Measurements from ENCODE around the gene MYPOP.
A peak's percentile ranks its signal among the peaks of the same experiment; 100 is the strongest.
"Not testable (repeated sequence)": the region's sequence is repeated elsewhere in the genome, so short reads cannot be mapped to it uniquely, and the experiment has no call there.

MYPOP gene

DNA sequence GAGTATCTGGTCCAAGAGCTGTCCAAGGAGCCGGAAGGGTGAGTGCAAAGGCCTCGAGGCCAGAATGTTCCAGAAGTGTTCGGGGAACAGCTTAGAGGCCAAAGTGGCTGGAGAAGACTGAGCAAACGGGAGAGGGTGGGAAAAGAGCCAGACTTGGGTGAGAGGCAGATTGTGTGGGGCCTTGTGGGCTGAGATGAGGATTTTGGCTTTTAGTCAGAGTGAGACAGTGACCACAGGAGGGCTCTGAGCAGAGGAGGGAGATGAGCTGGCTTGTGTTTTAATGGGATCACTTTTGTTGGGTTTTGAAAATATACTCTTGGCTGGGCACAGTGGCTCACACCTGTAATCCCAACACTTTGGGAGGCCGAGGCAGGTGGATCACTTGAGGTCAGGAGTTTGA lies 6.5 kb upstream of the MYPOP start:
- DNase-seq (ENCODE audit: low read depth in 2 of 2), result no peak

DNA sequence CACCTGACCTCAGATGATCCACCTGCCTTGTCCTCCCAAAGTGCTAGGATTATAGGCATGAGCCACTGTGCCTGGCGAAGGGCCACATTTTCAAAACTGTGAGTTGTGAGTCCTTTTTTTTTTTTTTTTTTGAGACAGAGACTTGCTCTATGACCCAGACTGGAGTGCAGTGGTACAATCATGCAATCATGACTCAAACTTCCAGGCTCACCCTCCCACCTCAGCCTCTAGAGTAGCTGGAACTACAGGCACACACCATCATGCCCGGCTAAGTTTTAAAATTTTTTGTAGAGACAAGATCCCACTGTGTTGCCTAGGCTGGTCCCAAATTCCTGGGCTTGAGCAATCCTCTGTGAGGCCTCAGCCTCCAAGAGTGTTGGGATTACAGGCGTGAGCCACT lies 3.8 kb upstream of the MYPOP start:
- no peak for DNase-seq (ENCODE audit: low read depth in 2 of 2)

DNA sequence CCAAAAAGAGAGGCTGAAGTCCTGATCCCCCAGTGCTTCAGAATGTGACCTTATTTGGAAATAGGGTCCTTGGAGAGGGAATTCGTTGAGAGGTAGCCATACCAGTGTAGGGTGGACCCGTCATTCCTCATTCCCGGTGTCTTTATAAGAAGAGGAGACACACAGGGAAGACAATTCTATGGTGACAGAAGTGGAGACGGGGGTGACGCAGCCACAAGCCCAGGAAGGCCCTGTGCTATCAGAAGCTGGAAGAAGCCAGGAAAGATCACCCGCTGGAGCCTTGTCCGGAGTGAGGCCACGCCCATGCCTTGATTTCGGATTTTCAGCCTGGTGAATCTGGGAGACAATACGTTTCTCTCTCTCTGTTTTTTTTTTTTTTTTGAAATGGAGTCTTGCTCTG lies 2.6 kb upstream of the MYPOP start:
- DNase-seq (ENCODE audit: low read depth in 2 of 2), result no peak

DNA sequence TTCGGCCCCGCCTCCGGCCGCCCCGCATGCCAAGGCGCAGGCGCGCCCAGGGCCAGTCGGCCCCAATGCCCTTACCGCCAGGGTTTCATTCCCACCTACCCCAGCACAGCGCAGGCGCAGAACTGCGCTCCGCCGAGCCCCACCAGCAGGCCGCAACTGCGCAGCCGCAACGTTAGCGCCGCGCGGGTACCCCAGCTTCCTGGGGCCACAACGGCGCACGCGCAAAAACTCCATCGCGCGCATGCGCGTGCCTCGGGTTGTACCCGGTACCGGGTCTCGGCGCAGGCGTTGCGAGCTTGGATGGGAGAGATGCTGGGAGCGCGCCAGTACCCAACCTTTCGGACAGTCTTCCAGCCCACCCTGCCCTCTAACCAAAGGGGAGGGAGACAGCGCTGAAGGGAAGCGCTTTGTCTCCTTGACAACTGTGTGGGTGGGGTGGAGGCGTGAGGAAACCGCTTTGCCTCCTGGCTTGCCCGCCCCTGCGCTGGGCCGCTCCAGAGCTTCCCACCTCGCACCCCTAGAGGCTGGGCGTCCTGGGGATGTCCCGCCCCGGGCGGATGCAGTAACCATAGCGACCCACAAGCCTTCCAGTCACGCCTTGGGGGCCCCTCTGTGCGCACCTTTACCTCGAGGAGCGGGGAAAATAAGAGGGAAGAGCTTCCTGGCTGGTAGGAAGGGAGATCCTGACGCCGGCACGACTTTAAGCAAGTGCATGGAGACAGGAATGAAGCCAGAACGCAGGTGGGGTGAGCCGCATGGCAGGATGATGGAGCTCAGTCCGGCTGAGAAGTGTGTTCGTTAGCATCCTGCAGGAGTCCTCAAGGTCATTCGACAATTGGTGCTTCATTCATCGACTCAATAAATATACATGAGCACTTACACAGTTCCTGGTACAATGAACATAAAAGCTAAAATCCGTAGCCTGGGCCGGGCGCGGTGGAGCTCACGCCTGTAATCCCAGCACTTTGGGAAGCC lies 525 bp upstream of the MYPOP start:
- peak; percentile 100 for DNase-seq (ENCODE audit: low read depth in 2 of 2)

DNA sequence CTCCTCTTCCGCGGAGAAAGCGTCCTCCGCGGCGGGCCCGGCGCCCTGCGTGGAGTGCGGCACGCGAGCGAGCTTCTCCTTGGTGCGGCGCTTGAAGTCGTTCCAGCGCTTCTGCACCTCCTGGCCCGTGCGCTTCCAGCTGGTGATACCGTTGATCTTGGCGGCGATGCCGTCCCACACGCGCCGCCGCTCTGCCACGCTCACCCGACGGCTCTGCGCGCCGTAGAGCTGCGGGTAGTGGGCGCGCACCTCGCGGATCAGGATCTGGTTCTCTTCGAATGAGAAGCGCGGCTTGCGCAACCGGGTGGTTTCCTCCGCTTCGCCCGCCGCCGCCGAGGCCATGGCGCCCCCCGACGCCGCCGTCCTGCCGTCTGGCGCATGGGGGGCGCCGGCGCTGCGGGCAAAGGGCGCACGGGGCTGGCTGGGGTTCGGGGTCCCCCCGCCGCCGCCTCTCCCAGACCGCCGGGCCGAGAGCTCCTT lies 941 bp downstream of the MYPOP start:
- DNase-seq (ENCODE audit: low read depth in 2 of 2), result peak in 1 of 2 donors; percentile 22

DNA sequence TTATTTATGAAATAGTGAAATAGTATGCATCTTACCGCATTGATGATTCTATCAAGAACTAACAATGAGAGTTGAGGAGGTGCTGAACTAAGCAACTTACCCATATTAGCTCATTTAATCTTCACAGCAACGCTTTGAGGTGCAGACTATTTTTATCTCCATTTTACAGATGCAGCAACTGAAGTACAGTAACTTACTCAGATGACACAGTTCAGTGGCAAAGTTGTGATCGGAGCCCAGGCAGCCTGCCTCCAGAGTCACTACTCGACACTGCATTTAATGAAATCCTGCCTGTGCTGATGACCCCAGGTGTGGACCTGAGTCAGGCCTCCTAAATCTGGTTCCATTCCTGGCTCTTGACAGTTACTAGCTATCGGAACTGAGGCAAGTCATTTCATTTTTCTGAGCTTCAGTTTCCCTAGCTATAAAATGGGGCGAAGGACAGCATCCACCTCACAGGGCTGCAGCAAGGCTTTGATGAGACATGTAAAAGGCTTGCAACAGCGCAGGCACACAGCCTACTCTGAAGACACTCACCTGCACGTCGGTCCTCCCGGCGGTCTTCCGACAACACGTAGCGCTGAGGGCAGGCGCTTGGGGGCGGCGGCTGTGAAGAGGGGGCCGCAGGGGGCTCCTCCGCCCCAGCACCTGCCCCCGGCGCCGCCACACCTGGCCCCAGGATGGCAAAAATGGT lies 1.5 kb downstream of the MYPOP start:
- DNase-seq (ENCODE audit: low read depth in 2 of 2), result no peak

DNA sequence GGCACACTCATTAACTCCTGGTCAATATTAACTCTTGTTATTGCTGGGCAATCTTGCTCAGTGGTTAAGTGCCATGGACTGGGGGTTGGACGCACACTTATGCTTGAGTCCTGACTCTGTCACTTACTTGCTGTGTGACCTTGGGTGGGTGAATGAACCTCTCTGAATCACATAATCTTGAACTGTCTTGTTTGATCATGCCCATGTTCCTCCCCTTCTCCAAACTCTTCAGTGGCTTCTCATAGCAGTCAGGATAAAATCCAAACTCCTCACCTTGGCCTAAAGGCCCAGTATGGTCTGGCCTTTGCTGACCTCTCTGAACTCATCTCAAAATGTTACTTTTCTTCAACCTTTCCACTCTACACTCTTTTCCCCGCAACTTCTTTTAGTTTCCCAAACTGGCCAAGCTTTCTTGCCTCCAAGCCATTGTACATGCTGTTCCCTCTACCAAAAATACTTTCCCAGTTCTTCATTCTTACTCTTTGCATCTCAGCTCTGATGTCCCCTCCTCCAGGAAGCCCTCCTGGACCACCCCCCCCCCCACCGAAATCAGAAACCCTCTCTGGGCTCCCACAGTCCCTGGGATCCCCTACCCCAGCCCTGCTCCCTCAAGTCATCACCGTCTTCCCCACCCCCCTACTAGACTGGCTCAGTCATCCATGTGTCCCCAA lies 2.4 kb downstream of the MYPOP start:
- no peak for DNase-seq (ENCODE audit: low read depth in 2 of 2)

DNA sequence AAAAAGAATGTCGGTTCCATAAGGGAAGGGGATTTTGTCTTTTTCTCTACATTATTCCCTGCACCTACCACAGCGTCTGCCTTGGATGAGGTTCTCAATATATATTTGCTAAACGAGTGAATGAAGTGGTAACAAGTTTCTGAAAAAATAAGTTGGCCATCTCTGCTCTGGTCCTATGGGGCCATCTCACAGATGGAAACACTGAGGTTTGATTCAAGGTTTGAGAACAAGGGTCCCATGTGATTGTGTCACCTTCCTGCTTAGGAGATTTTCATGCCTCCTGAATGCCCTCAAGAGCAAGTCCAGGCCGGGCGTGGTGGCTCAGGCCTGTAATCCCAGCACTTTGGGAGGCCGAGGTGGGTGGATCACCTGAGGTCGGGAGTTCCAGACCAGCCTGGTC lies 3.2 kb downstream of the MYPOP start:
- DNase-seq (ENCODE audit: low read depth in 2 of 2), result no peak

DNA sequence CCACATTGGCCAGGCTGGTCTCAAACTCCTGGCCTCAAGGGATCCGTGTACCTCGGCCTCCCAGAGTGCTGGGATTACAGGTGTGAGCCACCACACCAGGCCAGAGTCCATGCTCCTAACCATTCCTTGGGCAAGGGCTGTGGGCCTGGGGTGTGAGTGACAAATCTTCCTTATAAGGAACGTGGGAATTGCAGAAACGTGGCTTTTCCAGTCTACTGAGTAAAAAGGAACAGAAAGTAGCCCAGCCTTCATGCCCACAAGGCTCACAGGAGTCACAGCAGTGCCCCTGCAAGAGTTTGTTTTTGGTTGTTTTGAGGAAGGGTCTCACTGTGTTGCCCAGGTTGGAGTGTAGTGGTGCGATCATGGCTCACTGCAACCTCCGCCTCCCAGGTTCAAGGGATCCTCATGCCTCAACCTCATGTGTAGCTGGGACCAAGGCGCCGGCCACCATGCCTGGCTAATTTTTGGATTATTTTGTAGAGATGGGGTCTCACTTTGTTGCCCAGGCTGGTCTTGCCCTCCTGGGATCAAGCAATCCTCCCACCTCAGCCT lies 5.1 kb downstream of the MYPOP start:
- no peak for DNase-seq (ENCODE audit: low read depth in 2 of 2)

DNA sequence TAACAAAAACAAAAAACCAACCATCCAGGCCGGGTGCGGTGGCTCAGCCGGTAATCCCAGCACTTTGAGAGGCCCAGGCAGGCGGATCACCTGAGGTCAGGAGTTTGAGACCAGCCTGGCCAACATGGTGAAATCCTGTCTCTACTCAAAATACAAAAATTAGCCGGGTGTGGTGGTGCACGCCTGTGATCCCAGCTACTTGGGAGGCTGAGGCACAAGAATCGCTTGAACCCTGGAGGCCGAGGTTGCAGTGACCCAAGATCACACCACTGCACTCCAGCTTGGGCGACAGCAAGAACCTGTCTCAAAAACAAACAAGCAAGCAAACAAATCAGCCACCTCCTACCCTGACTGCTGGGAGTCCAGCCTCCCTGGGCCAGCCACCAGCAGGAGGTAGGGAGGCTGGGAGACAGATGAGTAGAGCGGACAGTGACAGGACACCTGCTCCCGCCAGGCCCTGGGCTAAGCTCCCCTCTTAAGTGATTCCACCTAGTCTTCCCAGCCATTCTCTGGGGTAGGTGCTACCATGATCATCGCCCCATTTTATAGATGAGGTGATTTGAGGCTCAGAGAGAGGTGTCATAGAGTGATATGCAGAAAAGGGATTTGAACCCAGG lies 6.3 kb downstream of the MYPOP start:
- DNase-seq (ENCODE audit: low read depth in 2 of 2), result not testable (repeated sequence)

DNA sequence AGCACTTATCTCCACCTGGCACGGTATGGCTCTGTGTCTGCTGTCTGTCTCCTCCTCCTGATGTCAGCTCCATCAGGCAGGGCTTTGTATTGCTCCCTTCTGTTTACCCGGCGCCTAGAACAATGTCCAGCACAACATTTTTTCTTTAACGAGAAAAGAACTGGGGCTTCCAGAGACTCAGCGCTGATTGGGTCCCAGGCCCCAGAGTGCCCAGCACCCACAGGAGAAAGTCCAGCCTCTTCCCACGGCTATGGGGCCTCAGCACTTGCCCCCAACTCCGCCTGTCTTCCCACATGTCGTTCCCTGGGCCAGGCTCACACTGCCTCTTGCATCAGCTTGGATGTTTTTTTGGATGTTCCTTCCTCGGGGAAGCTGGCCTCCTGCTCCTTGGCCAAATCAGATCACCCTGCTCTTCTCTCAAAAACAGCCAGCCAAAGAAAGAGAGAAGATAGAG lies 6.9 kb downstream of the MYPOP start:
- DNase-seq (ENCODE audit: low read depth in 2 of 2), result no peak

DNA sequence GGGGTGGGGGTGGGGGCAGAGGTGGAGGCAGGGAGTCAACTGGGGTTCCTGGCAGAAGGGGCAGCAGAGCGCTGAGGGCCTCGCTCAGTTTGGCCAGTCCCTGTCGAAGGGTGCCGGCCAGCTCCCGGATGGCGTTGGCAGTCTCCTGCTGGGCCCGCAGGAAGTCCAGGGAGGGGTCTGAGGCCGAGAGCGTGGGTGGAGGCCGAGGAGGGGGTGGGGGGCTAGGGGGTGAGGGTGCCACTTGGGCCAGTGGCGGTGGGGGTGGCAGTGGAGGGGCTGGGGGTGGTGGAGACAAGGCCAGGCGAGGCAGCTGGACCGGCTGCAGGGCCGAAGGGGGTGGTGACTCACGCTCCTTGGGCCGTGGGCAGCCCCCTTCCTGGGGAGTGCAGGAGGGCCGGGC lies 11.5 kb downstream of the MYPOP start:
- no peak for DNase-seq (ENCODE audit: low read depth in 2 of 2)

DNA sequence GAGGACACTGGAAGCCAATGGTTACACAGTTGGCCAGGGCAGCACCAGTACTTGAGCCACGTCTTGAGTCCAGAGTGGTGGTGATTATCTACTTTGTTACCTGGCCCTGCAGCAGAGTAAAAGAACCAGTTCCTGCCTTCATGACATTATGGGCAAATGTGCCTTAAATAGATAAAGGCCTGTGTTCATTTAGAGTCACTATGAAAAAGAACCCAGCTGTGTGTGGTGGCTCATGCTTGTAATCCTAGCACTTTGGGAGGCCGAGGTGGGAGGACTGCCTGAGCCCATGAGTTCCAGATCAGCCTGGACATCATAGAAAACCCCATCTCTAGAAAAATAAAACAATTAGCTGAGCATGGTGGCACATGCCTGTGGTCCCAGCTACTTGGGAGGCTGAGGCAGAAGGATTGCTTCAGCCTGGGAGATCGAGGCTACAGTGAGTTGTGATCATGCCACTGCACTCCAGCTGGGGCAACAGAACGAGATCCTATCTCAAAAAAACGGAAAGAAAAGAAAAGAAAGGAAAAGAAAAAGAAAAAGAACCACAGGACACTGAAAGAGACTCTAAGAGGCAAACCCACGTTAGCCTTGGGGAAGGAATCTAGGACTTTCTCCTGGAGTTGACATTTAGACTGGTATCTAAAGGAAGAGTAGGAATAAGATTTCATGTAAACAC lies 13.1 kb downstream of the MYPOP start:
- DNase-seq (ENCODE audit: low read depth in 2 of 2), result no peak

DNA sequence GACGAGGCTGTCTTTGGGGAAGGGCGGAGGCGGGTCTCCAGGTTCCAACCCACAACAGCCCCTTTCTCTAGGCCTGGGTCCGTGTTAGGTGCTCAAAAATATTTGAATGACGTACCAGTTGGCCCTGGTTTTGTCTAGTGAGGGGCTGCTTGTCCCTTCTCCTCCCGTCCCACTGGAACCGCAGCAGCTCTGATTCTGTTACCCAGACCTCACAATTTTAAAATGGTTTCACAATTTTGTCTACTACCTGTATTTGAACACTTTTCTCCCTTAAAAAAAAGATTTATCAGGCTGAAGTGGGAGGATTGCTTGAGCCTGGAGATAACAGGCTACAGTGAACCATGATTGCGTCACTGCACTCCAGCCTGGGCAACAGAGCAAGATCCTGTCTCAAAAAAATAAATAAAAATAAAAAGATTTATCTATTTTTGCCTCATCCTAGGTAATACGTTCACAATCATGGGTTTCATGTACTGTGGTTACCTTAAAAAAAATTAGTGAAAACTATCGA lies 15.2 kb downstream of the MYPOP start:
- no peak for DNase-seq (ENCODE audit: low read depth in 2 of 2)

DNA sequence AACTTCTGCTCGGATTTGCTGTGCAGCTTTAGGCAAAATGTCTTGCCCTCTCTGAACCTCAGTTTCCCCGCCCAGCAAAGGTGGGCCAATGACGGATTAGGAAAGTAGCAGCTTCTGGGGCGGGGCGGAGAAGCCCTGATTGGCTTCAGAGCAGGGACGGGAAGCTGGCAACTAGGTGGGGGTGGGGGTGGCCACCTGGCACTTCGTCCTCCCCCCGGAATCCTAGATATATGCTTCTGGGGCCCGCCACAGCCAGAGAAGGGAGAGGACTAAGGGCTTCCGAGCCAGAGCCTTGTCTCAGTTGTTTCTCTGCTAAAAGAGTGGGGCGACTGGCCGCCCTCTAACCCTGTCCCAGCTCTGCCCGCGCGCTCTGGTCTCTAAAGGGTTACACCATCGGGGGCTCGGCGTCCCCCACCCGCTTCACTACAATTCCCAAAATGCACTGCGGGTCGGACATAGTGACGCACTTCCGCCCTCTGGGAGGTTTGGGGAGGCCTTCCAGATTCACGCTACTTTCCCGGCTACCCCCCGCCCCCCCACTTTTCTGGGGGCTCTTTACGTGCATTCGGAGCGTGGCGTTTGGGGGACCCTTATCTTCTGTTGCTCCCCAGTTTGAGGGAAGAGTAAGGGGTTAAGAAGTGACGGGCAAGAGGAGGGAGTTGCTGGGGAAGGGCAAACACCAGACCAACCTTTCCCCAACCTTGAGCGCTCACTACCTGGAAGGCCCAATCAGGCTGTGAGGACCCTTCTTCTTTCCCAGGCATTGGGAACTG lies 15.8 kb downstream of the MYPOP start:
- DNase-seq (ENCODE audit: low read depth in 2 of 2), result peak; percentile 75 to 82

DNA sequence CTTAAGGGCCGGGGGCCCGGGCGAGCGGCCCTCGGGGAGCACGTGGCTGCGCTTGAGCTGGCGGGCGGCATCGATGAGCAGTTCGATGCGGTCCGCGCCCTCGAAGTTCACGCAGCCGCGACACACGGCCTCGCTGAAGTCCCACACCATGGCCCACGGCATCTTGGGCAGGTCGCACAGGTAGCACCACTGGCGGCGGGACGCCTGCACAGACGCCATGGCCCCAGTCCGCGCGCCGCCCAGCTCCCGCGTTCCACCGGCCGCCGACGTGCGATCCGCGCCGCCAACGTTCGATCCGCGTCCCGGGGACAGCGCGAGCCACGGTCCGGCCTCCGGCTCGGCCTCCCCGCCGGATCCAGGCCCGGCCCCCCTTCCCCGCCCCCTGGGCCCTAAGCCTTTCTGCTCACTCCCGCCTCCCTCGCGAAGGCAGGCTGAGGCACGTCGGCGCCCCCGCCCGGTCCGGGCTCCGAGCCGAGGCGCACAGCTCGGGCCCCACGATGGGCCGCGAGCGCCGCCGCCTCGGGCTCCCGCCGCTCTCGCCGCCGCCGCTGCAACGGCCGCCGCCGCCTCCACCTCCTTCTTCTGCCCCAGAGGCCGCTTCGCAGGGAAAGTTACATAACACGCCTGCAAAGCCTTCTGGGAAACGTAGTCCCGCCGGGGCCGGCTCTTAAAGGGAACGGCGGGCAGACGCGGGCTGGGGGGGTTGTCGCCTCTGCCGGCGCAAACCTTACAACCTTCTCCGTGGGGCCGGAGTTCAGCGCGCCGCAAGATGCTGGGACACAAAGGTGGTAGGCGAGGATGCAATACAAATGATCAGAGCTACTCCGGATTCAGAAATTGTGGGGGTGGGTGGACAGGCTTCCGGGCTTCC lies 16.6 kb downstream of the MYPOP start, which contains the start of gene IRF2BP1:
TSS of gene IRF2BP1 (minus strand) at position 586 of the 871 bp plus-strand sequence. CDS start at position 219, 367 bp downstream.
- peak; percentile 76 for DNase-seq (ENCODE audit: low read depth in 2 of 2)

DNA sequence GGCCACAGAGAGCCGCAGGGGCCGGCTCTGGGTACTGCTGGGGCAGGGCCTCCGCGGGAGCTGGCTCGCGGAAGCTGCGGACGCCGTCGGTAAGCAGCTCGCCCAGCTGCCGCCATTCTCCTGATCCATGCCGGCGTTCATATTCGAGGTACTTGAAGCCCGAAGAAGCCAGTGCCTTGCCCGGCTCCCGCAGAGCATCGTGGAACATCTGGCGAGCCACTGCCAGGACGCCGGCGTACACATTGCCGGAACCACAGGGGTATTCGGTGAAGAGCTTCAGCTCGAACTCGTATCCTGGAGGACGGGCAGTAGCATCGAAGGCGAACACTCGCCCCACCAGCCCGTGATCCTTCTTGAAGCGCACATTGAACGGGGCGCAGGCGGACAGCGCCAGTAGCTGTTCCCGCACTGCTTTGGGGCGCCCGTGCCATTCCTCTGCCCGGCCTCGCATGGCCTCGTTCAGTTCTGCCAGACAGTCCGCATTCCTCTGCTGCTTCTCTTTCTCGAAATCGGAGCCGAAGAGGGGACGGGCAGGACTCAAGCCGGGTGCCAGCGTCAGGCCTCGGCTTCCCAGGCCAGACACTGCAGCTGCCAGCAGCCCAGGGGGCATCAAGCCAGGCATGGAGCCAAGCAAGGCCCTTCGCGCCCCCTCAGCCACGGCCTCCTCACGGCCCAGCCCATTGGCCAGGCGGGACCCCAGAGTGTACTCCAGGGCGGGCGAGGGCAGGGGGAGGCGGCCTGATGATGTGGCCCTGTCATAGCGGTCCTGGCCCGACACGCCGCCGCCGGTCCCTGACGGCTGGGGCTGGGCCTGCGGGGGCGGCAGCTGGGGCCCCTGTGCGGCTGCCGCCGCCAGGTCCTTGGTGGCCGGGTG lies 17.5 kb downstream of the MYPOP start:
- no peak for DNase-seq (ENCODE audit: low read depth in 2 of 2)
